Gastroesophageal sphincter (tissue), 3 donors: ENCODE results near the gene TOX2.

ENCODE experiments used
- CTCF ChIP-seq, 4 experiments: fragments of 200-600 bp in 2 of 4; fragments of 450-650 bp in 2 of 4; sonication (generic) in 1 of 4; IDR thresholded peaks; one replicate each; pipeline ENCODE4 v1.5.1; 2017 to 2019; ENCODE audit warnings: antibody characterized with exemption in 4 of 4, mild to moderate bottlenecking in 2 of 4, moderate library complexity in 2 of 4
- POLR2A ChIP-seq, 2 donors: fragments of 450-650 bp; IDR thresholded peaks; one replicate each; pipeline ENCODE4 v1.6.1; 2017; ENCODE audit warnings: antibody characterized with exemption in 2 of 2, mild to moderate bottlenecking in 2 of 2, moderate library complexity in 1 of 2
- POLR2AphosphoS5 ChIP-seq: sonication (generic); formaldehyde crosslinking; IDR thresholded peaks from one replicate; pipeline ENCODE4 v1.6.1; 2017; ENCODE audit warnings: antibody characterized with exemption

- TF ChIP-seq POLR2A (IDR thresholded peaks at IDR 0.05), result no peak
- TF ChIP-seq CTCF (IDR thresholded peaks at IDR 0.05), result no peak
- TF ChIP-seq POLR2AphosphoS5, result no peak
These were observed 95.6 kb downstream of the TOX2 start for GRCh38 chr20:44010162-44010704.
